Testis (tissue), 2 donors: ENCODE data around the gene RSU1.

ENCODE experiments used
- POLR2A ChIP-seq: fragments of 450-650 bp; IDR thresholded peaks from one replicate; pipeline ENCODE4 v1.6.1; 2017; ENCODE audit warnings: antibody characterized with exemption, mild to moderate bottlenecking, moderate library complexity
- TF ChIP-seq, protein P1 (sequence below), 3 experiments: fragments of 450-650 bp in 2 of 3; fragments of 200-600 bp in 1 of 3; sonication (generic) in 1 of 3; IDR thresholded peaks; one replicate each; pipeline ENCODE4 v1.5.1; 2016 to 2019; ENCODE audit warnings: antibody characterized with exemption in 3 of 3, mild to moderate bottlenecking in 2 of 3, moderate library complexity in 1 of 3

DNA sequence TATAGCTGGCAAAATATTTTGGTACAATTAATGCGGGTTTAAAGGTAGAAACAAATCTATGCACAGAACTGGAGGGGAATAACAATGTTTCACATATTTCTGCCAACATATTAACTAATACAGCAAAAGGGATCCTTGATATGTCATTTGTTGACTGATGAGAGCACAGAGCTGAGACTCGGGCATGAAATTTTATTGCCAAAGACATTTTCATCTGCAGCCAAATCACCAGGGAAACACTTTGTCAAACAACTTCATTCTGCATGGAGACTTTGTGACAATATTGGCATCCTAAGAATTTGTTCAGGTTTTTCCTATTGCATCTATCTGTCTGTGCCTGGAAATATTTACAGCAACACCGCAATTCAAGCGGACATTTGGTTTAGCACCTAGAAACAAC lies 177.8 kb downstream of the RSU1 start:
- TF ChIP-seq POLR2A, result no peak
- TF ChIP-seq, protein P1, sequence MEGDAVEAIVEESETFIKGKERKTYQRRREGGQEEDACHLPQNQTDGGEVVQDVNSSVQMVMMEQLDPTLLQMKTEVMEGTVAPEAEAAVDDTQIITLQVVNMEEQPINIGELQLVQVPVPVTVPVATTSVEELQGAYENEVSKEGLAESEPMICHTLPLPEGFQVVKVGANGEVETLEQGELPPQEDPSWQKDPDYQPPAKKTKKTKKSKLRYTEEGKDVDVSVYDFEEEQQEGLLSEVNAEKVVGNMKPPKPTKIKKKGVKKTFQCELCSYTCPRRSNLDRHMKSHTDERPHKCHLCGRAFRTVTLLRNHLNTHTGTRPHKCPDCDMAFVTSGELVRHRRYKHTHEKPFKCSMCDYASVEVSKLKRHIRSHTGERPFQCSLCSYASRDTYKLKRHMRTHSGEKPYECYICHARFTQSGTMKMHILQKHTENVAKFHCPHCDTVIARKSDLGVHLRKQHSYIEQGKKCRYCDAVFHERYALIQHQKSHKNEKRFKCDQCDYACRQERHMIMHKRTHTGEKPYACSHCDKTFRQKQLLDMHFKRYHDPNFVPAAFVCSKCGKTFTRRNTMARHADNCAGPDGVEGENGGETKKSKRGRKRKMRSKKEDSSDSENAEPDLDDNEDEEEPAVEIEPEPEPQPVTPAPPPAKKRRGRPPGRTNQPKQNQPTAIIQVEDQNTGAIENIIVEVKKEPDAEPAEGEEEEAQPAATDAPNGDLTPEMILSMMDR (IDR thresholded peaks at IDR 0.05), result no peak
